ENCODE measurements around the gene MYT1. TPM values are rescaled to one million over a fixed set of nuclear protein-coding genes. Genes with fewer than 3 reads are reported as not detected.

Gene MYT1
- total RNA-seq, 3 donors from 2014 or later: under 0.01 TPM; not detected in 2

- no peak for DNase-seq (ENCODE audit: low spot score in 2 of 2)
- no peaks in the 10 kb centered on the region for H3K9me3 ChIP-seq
- intact Hi-C loops (cut with DNase I; ENCODE audit: low total_unique reads): no loop called here
- no peak overlapping the region for H3K27ac ChIP-seq
- no peak for TF ChIP-seq POLR2A (IDR thresholded peaks at IDR 0.05)
- no peak for TF ChIP-seq POLR2AphosphoS5 (IDR thresholded peaks at IDR 0.05)
- TF ChIP-seq CTCF (IDR thresholded peaks at IDR 0.05): no peak
- no peak overlapping the region for H3K4me3 ChIP-seq
- no peaks in the 10 kb centered on the region for H3K27me3 ChIP-seq
- H3K36me3 ChIP-seq: no peaks in the 10 kb centered on the region
- no peaks in the 10 kb centered on the region for H3K4me1 ChIP-seq
Observed at GRCh38 chr20:64239449-64240242, 75.4 kb downstream of the MYT1 start.

GRCh38 chr20:64240243-64241015 is 76.2 kb downstream of the MYT1 start:
- peak in 1 of 2 donors; percentile 44 for DNase-seq (ENCODE audit: low spot score in 2 of 2)

GRCh38 chr20:64241061-64241460 is 76.8 kb downstream of the MYT1 start:
- Histone ChIP-seq H3K27me3 (peaks cover 0 to 5% of the 10 kb centered on the region in 2 donors), H3K4me3 (no peak overlapping the region), H3K36me3 (no peaks in the 10 kb centered on the region), H3K4me1 (no peaks in the 10 kb centered on the region), H3K9me3 (no peaks in the 10 kb centered on the region), H3K27ac (no peak overlapping the region)
- TF ChIP-seq CTCF (IDR thresholded peaks at IDR 0.05) (no peak), POLR2AphosphoS5 (IDR thresholded peaks at IDR 0.05) (no peak), POLR2A (IDR thresholded peaks at IDR 0.05) (no peak)
- intact Hi-C loops (cut with DNase I; ENCODE audit: low total_unique reads): no loop called here
- peak in 1 of 2 donors; percentile 39 for DNase-seq (ENCODE audit: low spot score in 2 of 2)

More at GRCh38 chr20:64240243-64241015, 76.2 kb downstream of the MYT1 start:
- Histone ChIP-seq H3K4me3 (no peak overlapping the region), H3K36me3 (no peaks in the 10 kb centered on the region), H3K4me1 (no peaks in the 10 kb centered on the region), H3K27ac (no peak overlapping the region), H3K9me3 (no peaks in the 10 kb centered on the region), H3K27me3 (peaks cover 0 to 5% of the 10 kb centered on the region in 2 donors)
- TF ChIP-seq POLR2A (IDR thresholded peaks at IDR 0.05) (no peak), CTCF (IDR thresholded peaks at IDR 0.05) (no peak), POLR2AphosphoS5 (IDR thresholded peaks at IDR 0.05) (no peak)
- intact Hi-C loops (cut with DNase I; ENCODE audit: low total_unique reads): no loop called here

GRCh38 chr20:64242003-64242796 is 77.9 kb downstream of the MYT1 start:
- Histone ChIP-seq H3K27me3 (peaks cover 0 to 12% of the 10 kb centered on the region in 2 donors), H3K9me3 (no peaks in the 10 kb centered on the region), H3K36me3 (no peaks in the 10 kb centered on the region), H3K4me3 (no peak overlapping the region), H3K4me1 (no peaks in the 10 kb centered on the region), H3K27ac (no peak overlapping the region)
- intact Hi-C loops (cut with DNase I; ENCODE audit: low total_unique reads): no loop called here
- peak in 1 of 2 donors; percentile 34 for DNase-seq (ENCODE audit: low spot score in 2 of 2)
- TF ChIP-seq CTCF (IDR thresholded peaks at IDR 0.05) (no peak), POLR2AphosphoS5 (IDR thresholded peaks at IDR 0.05) (no peak), POLR2A (IDR thresholded peaks at IDR 0.05) (no peak)

Data from breast epithelium (tissue), 4 donors.